Smooth muscle cell of trachea (primary cell): Measurements from ENCODE around the gene SLC12A1. TPM values are rescaled to one million over a fixed set of nuclear protein-coding genes. Genes with fewer than 3 reads are reported as not detected.

Experiments used
- total RNA-seq: library from RNA; depleted of rRNA; stranded (reverse); fragments of >200 nt; gene quantifications from 2 replicates; pipeline ENCODE4 v1.2.1, GENCODE V29; 2014

SLC12A1 gene
- total RNA-seq: not detected in 2 replicates

DNA sequence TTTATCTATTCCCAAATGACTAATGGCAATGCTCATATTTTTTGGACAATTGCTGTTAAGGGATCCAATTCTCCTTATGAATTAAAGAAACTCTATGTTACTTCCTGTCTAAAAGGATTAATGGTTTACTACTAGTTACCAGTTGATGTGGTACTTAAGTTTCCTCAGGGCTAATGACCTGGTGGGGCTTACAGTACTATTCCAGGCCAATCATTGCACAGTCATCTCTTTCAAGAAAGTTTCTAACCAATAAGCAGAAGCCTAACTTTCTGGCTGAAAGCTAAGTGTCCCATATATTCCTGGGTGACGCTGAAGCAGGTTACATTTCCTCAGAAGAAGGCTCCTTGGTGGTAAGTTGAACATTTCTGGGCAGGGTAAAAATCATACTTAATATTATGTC lies at the start of gene SLC12A1:
Gene SLC12A1 (plus strand): TSS at position 322 of the 400 bp plus-strand sequence. CDS start 1,418 bp downstream, outside the sequence.

DNA sequence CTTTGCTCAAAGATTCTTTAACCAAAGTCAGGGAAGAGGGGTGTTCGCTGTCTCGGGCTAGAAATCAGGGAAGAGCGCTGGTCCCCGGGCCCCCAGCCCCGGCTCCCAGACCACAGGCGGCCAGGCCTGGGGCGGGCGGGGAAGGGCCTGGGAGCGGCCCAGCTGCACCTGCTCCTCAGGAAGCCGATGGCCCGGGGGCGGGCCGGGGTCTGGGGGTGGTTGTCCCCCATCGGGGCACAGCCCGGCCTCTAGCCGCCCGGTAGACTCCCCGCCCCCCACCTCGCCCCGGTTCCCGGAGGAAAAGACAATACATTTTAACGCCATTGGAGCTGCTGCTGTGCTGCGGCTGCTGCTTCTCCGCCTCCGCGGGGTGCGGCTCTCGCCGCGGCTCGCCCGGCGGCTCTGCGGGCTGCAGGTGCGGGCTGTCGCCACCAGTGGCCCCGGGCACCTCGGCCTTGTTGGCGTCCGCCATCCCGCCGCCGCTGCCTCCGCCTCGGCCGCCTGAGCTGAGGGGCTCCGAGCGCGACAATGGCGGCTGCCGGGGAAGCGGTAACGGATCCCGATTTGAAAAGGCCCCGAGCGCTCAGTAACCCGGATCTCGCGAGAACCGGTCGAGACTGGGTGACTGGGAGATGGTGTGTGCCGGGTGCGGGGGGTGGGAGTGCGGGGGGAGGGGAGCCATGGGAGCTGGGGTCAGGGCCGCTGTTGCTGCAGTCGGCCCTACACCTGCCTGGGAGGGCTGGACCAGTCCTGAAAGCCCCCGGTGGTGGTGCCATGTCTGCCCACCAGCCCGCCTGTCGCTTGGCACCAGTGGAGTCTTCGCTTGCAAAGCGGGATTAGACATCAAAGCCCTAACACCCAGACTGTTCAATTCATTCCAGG lies 28.1 kb upstream of the SLC12A1 start, which contains the start of gene MYEF2:
Gene MYEF2 (minus strand): TSS at position 530 of the 882 bp plus-strand sequence. CDS start 58 bp downstream, at position 472.

DNA sequence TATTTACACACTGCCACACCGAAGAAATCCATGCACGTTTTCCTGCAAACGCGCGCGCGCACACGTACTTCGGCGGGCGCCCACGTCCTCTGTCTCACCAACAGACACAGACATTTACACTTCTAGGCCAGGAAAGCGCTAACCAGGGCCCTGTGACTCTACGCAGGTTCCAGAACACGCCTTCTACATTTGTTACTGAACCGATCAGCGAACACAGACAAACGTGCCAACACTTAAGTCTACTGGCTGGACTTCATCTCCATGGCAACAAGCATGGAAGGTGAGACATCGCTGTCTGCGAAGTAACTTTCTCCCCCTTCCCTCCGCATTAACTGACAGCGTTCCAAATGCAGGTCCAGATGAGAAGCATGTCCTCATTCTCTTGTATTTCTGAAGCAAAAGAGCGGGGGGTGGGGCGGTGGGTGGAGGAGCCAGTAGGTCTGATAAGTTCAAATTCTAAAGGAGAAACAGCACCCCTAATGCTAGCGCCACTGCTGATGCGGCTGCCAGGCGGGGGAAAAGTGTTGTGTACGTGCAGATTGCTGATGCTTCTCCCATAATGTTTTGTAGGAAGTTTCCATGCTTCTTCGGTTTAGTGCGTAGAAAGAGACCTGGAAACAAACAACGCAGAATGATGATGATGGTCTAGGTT lies 14.4 kb upstream of the SLC12A1 start, which contains the start of gene CTXN2:
Gene CTXN2 (plus strand): TSS at position 92 of the 652 bp plus-strand sequence. CDS start 9,636 bp downstream, outside the sequence.

DNA sequence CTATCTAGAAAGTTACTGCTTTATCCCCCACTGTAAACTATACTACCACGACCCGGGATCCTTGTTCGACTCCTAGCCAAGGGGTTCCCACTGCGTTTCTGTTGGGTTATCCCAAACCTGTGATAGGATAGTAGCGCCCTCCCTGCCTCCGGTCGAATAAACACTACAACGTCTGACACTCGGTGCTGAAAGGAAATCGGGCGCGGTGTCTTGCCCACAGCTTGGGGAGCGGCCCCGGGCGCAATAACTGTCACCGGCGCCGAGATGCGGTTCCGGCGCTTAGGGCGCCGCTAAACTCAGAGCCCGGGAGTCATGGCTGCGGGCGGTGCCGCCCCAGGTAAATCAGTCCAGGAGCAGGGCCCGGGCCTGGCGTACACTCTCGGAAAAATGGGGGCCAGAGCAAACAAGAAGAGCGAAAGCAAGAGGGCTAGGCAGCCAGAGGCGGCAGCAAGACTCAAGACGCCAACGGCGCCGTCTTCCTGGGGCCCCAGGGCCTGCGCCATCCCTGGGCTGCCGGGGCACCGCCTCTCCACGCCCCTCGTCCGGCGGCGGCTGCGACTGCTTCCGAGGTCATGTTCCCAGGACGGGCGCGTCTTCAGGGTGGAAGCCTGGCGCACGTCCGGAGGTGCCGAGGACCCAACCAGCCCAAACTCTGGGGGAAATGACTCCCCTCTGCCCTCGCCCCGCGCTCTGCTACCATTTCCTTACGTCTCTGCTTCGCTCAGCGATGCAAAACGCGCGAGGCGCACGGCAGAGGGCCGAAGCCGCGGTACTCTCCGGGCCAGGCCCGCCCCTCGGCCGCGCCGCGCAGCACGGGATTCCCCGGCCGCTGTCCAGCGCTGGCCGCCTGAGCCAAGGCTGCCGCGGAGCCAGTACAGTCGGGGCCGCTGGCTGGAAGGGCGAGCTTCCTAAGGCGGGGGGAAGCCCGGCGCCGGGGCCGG lies 125.0 kb downstream of the SLC12A1 start, which contains the start of gene DUT:
Gene DUT (plus strand): TSS at position 575 of the 941 bp plus-strand sequence. CDS start 87 bp downstream, at position 662.

Other genes with a start within 250 kb of the SLC12A1 start
- gene SLC24A5, start 85.3 kb upstream of the SLC12A1 start, total RNA-seq: not detected in 2 replicates
- gene MYEF2, start 28.0 kb upstream of the SLC12A1 start, total RNA-seq: 1.3 and 7.3 TPM in 2 replicates
- gene CTXN2, start 14.6 kb upstream of the SLC12A1 start, total RNA-seq: not detected in 2 replicates
- gene DUT, start 125.1 kb downstream of the SLC12A1 start, total RNA-seq: 57.6 and 93.7 TPM in 2 replicates